Raji (cell line): Measurements from ENCODE around the gene TCF7L1.

Experiments
- POLR2A ChIP-seq: IDR thresholded peaks from 2 replicates; pipeline ENCODE4 v1.6.1; 2011; ENCODE audit warnings: low read depth, low read length, control low read depth; ENCODE audit not compliant: insufficient read depth

Gene TCF7L1

DNA sequence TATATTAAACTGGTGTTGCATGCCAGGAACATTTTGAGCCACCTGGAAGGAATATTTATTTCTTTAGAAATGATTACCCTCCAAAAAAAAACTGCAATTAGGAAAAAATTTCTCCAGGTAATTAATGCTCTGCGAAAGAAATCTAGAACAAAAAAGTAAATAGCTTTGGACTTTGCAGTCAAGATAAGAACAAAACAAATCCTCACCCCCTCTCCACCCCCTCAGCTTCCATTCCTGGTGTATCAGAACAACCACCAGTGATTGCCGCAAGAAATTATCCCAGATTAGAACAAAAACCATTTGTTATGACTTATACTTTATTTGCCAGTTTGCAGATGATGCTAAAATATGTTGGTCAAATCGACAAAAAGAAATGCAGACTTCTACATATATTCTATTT, 17.0 kb upstream of the TCF7L1 start:
- no peak for TF ChIP-seq POLR2A

DNA sequence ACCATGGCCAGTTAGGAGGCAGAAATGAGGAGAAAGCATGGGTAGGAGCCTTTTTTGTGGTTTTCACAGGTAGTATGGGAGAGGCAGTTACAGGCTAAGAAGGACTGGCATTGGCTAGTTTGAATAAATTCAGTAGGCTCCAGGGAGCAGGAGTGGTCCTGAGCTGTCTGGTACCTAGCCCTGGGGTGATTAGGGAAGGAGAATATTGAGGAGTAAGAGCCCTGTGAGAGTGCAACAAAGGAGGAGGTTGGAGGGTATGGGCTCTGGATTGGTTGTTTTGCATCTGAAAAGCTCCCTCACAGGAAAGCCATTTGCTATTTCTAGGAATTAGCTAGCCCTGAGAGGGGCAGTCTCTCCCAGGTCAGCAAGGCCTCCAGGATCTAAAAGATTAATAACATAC, 13.3 kb upstream of the TCF7L1 start:
- TF ChIP-seq POLR2A = no peak

DNA sequence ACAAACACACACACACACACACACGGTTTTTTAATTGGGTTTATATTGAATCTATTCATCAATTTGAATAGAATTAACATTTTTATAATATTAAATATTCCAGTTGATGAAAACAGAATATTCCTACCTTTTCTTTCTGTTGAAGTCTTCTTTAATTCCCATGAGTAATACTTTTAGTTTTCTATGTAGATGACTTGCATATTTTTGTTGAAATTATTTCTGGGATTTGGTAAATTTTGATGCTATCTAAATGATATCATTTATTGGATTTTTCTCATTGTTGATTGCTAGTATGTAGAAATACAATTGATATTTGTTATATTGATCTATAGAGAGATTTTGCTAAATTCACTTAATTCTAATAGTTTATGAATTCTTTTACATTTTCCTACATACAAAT, 12.8 kb upstream of the TCF7L1 start:
- TF ChIP-seq POLR2A = no peak

DNA sequence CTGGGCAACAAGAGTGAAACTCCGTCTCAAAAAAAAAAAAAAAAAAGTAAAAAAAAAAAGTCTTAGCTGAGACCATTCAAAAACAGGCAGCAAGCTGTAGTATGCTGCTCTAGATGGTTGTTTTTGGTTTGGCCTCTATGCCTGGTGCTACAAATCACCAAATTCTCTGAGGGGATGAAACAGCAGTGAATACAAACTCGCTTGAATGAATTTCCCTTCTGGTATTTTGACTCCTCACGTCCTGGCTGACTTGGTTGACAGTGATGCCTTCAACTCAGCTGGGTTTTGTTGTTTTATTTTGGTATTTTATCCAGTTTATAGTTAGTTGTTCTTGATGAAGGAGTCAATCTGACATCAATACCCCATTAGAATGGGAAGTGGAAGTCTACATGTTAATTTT, 3.3 kb upstream of the TCF7L1 start:
- TF ChIP-seq POLR2A = no peak

DNA sequence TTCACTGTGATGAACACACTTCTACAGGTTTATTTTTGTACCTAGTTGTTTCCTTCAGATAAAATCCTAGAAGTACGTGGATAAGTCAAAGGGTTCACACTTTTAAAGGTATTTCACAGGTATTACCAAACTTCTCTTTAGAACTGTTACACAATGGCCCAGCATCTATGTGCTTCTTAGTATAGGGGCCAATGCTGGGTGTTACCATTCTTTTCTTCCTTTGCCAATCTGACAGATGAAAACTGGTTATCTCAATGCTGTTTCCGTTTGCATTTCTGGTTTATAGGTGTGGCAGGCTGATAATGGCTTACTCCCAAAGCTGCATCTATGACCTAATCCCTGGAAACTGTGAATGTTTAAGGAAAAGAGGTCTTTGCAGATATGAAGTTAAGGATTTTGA, 2.8 kb upstream of the TCF7L1 start:
- no peak for TF ChIP-seq POLR2A

DNA sequence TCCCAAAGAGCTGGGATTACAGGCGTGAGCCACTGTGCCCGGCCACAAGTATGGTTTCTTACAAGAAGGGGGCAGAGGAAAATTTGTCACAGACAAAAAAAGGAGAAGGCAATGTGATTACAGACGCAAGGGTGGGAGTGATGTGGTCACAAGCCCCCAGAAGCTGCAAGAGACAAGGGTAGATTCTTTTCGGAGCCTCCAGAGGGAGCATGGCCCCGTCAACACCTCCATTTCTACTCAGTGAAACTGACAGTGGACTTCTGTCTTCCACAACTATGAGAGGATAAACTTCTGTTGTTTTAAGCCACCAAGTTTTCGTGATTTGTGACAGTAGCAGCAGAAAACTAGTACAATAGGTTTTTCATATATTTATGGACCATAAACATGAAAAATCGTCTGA, 2.1 kb upstream of the TCF7L1 start:
- TF ChIP-seq POLR2A = no peak

DNA sequence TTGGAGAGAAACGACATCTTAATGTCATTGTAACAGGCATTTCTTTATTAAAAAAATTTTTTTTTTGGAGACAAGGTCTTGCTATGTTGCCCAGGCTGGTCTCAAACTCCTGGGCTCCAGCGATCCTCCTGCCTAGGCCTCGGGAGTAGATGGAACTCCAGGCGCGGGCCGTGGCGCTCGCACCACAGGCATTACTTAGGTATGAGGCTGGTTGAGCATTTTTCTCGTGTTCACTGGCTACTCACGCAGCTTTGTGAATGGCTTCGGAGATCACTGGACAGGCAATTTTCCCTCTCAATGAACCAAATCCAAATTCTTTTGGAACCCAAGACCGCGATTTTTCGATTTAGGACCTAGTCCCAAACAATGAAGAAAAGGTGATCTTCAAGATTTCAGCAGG, 795 bp upstream of the TCF7L1 start:
- no peak for TF ChIP-seq POLR2A

DNA sequence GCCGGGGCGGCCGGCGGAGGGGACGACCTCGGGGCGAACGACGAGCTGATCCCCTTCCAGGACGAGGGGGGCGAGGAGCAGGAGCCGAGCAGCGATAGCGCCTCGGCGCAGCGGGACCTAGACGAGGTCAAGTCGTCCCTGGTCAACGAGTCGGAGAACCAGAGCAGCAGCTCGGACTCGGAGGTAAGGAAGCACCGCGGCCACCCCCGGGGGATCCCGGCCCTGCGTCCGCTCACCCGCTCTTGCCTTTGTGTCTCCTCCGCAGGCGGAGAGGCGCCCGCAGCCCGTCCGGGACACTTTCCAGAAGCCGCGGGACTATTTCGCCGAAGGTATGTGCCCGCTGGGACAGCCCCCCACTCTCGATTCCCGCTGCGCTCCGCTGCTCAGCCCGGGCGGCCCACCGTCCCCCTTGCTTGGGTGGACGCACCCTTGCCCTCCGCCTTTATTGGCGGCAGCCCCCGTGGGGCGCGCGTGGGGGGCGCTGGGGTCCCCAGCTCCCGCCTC, 611 bp downstream of the TCF7L1 start:
- no peak for TF ChIP-seq POLR2A

DNA sequence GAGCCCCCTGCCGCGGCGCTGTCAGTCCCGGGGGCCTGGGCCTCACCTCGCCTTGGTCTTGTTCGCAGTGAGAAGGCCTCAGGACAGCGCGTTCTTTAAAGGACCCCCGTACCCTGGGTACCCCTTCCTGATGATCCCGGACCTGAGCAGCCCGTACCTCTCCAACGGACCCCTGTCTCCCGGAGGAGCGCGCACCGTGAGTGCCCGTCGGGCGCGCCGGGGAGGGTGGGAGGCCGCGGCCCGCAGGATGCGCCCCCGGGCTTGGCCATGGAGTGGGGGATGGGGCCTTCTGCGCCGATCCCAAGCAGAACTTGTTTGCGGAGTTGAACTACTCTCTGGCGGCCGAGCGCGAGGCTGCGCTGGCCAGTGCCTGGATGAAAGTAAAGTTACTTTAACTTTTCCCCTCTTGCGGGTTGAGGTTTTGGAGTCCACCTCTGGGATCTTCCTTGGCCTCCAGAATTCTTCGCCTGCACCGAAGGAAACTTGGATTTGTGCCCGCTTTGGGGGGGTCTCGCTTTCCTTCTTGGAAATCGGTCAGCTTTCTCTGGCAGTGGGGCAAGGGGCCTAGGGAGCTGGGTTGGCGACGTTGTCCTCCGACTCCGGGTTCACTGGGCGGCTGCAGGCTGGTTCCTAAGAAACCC, 1.2 kb downstream of the TCF7L1 start:
- no peak for TF ChIP-seq POLR2A

DNA sequence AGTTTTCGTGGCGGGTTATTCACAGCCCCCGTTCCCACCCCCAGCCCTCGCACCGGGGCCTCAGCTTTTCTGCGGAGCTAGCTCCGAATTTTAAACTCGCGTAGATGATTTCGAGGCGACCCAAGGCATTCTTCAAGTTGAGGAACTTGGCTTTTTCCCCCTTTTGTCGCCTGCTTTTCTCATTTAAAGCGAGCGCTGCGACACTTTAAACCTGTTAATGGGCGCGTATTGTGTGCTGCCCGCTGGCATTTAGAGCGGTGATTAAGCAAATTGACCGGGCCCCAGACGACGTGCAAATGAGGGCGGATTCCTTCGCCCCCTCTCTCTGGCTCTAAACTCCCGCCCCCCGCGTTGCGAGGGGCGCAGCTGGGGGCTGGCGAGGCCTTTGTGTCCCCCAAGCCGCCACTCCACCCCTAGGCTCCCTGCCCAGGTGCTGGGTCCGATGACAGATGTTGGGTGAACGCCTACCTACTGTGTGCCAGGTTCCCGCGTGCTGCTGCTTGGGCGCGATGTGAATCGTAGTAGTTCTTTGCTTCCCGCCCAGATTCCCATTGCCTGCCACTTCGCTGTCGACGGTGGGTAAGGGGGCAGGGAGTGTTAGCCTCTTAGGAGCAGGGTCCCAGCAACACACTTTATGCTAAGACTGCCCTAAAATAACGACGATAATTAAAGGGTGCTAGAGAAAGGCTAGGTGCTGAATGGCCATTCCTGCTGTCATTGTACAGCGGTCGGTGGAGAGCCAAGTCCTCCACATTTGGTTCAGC, 1.9 kb downstream of the TCF7L1 start:
- no peak for TF ChIP-seq POLR2A

DNA sequence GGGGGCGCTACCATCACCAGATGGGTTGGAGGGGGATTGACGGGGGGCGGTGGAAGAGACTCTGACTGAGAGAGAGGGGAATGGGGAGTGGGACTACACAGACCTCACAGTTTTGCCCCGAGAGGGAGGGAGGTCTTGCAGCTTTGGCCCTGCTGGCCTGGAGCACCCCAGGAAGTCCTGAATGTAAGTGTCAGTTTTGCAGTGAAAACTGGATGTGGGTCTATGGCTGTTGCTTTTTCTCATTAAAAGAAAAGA, 2.4 kb downstream of the TCF7L1 start:
- no peak for TF ChIP-seq POLR2A

DNA sequence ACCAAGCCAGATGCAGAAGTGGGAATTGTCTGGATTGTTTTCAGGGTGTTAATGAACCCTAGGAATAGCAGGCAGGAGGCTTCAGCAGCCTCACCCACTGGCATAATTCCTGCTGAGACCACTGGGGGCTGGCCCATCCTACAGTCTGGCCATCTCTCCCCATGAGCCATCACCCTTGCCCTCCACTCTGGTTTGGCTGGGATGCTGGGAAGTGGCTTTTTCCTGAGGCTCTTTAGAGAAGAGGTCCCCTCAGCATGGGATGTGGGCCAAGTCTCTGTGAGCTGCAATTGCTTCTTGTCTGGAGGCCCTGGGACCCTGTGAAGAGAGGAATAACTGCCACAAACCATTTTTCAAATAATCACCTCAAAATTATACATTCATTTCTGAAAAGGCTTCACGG, 4.0 kb downstream of the TCF7L1 start:
- no peak for TF ChIP-seq POLR2A

DNA sequence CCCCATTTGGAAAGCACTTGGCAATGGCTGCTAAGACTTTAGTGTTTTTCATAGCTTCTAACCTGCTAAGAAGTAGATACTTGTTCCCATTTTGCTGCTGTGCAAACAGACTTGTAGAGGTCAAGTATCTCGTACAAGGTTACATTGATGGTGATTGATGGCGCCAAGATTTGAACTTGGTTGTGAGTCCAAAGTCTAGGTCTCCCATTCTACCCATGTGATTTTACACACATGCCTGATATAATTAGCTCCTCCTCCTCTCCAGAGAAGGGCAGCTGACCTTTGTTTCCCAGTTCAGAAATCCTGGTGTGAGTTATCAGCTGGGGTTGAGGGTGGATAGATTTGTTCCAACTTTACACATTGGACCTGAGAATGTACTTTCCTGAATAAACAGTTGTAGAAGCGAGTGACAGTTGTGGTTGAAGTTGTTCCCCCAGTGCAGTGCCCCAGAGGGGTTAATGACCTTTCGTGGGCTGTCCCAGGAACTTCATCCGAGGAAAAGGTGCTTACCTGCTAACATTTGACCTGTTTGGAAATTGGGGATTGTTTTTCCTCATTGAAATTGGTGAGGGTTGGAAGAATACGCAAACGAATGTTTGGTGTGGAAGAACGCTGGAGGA, 10.4 kb downstream of the TCF7L1 start:
- no peak for TF ChIP-seq POLR2A

DNA sequence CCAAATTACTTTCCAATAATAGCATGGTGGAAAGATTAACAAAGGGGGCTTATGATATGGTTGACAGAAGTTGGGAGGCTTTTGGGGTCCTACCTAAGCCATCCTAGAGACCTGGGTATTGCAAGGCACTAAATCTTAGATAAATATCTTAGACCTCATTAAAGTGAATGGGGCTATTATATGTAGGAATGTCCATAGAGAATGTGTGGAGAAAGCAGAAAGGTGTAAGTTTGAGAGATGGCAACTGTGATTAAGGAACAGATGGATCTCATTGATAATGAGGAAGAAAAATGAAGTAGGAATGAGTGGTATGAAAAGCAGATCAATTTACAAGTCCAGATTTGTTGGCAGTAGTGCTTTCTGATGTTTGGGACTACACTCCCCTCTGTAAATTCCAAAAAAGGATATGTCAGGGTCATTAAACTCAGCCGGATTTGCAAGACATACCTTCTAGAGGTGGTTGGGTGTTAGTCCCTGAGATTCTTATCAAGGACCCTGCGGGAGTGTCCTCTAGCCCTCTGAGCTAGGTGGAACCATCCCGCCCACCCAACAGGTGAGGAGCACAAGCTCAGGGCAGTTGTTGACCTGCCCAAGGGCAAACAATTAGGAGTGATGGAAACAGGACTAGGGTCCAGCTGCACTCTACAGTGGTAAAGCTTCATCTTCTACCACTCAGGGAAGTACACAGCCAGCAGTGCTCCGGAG, 12.1 kb downstream of the TCF7L1 start:
- TF ChIP-seq POLR2A = no peak

DNA sequence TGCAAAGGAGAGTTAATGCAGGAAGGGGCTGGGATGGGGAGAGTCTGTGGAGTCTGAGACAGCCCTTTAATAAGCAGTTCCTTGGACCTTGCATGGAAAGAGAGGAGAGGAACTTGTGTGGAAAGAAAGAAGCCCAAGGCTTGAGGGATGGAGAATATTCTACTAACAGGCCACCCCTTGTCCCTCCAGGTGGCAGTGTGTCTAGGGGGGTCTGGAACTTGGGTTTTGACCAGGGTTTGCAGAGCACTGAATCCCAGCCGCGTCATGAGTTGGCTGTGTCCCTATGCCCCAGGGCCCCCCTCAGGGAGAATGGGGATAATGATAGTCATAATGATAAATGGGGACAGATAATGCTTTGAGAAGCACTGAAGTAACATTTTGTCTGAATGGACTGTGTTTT, 15.0 kb downstream of the TCF7L1 start:
- TF ChIP-seq POLR2A = no peak

DNA sequence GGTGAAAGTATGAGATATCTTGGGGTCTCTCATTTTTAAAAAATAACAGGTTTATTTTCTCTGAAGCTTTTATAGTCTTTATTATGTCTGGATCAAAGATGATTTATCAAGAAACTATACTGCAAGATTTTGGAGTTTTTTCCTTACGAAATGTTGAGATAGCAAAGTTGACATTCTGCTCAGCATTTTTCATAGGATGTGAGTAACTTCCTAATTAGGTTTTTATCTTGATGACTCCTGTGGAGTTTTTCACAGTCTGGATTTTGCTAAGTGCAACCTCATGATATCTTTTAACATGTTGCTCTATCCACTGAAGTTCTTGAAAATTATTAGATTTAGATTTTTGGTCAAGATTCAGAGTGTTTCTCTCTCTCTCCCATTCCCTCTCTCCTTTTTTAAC, 17.8 kb downstream of the TCF7L1 start:
- TF ChIP-seq POLR2A = no peak

DNA sequence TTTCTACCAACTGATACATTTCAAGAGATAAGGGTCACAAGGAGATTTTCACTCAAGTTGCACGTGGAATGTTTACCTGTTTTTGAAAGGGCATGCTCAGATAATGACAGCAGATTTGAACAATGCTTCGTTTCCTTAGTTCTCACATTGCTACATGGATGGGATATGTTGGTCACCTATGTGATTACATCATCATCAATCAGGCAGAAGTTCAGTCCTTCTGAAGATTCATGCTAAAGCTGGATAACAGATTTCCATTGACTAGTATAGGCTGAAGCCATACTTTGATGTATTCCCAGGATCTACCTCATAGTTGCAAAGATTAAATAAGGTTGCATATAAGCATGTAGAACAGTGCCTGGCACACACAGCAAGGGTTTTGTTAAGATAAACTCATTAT, 19.7 kb downstream of the TCF7L1 start:
- TF ChIP-seq POLR2A = no peak
